ENCODE results near the gene TST.

DNA sequence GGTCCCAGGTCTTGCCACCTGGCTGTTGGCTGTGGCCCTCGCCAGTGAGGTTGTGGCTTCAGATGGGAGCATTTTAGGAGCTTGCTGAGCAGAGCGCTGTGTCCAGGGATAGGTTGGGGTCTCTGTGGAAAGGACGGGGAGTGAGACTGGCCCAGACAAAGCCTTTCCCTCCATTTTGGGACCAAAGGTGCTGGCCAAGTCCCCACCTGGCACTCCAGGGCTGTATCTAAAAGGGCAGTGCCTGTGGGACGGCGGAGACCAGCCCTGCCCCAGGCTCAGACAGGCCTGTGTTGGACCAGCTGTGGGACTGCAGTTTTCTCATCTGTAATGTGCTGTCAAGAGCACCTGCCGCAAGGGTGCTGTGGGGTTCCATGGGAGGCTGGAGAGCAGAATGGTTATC, 27.3 kb upstream of the TST start:
- TF ChIP-seq CTCF (IDR thresholded peaks at IDR 0.05) (no peak), POLR2AphosphoS5 (IDR thresholded peaks at IDR 0.05) (no peak), POLR2A (IDR thresholded peaks at IDR 0.05; ENCODE audit: low read depth) (no peak)
